Smooth muscle cell (in vitro differentiated cells): ENCODE measurements around the gene GABRB1. TPM values are rescaled to one million over a fixed set of nuclear protein-coding genes. Genes with fewer than 3 reads are reported as not detected.

ENCODE experiments used
- DNase-seq: peaks from one replicate; lab custom pipeline; 2025; ENCODE audit not compliant: unreplicated experiment; lab: John Stamatoyannopoulos, UW
- H2AFZ ChIP-seq: fragments of 200-600 bp; sonication (generic); 2 replicates; pipeline ENCODE4 v1.6.0; 2016; ENCODE audit warnings: antibody characterized with exemption, low read depth, mild to moderate bottlenecking
- H3F3A ChIP-seq: fragments of 200-600 bp; sonication (generic); 2 replicates; pipeline ENCODE4 v1.6.0; 2017; ENCODE audit warnings: antibody characterized with exemption, low read depth
- H3K27ac ChIP-seq: fragments of 200-600 bp; sonication (generic); 2 replicates; pipeline ENCODE4 v1.5.1; 2016; ENCODE audit warnings: low read depth, mild to moderate bottlenecking
- H3K27me3 ChIP-seq: fragments of 200-600 bp; sonication (generic); 2 replicates; pipeline ENCODE4 v1.6.1; 2016; ENCODE audit warnings: low read depth, mild to moderate bottlenecking
- H3K36me3 ChIP-seq: fragments of 200-600 bp; sonication (generic); 2 replicates; pipeline ENCODE4 v1.5.1; 2016; ENCODE audit warnings: low read depth
- H3K4me1 ChIP-seq: fragments of 200-600 bp; sonication (generic); 2 replicates; pipeline ENCODE4 v1.5.1; 2016; ENCODE audit warnings: low read depth
- H3K4me2 ChIP-seq: fragments of 200-600 bp; sonication (generic); 2 replicates; pipeline ENCODE4 v1.6.0; 2016; ENCODE audit warnings: mild to moderate bottlenecking
- H3K4me3 ChIP-seq: fragments of 200-600 bp; sonication (generic); 2 replicates; pipeline ENCODE4 v1.5.1; 2016; ENCODE audit warnings: mild to moderate bottlenecking
- H3K79me2 ChIP-seq: fragments of 200-600 bp; sonication (generic); 2 replicates; pipeline ENCODE4 v1.6.0; 2016; ENCODE audit warnings: low read depth, mild to moderate bottlenecking
- H3K9ac ChIP-seq: fragments of 200-600 bp; sonication (generic); 2 replicates; pipeline ENCODE4 v1.6.0; 2016; ENCODE audit warnings: low read depth
- H3K9me3 ChIP-seq: fragments of 200-600 bp; sonication (generic); replicated peaks from 2 replicates; pipeline ENCODE4 v1.5.1; 2016; ENCODE audit warnings: low read depth
- H4K20me1 ChIP-seq: fragments of 200-600 bp; sonication (generic); 2 replicates; pipeline ENCODE4 v1.6.0; 2016; ENCODE audit warnings: low read depth
- WGBS: methylation state at CpG from one replicate; pipeline ENCODE4 v1.1.7; 2016; ENCODE audit warnings: low lambda C conversion rate; 5-methylcytosine and 5-hydroxymethylcytosine counted together
- polyA plus RNA-seq: library from polyadenylated mRNA; unstranded; fragments of >200 nt; fragmentation: Nextera tagmentation; extraction: Ambion mirVana; gene quantifications from 2 replicates; pipeline ENCODE4 v1.2.1, GENCODE V29; 2016
- total RNA-seq: library from RNA; depleted of rRNA; stranded (reverse); fragments of >200 nt; gene quantifications from 2 replicates; pipeline ENCODE4 v1.2.3, GENCODE V29; 2014
- TF ChIP-seq, protein P1 (sequence below): fragments of 200-600 bp; sonication (generic); IDR thresholded peaks from 2 replicates; pipeline ENCODE4 v1.5.1; 2017; ENCODE audit warnings: borderline replicate concordance, mild to moderate bottlenecking, antibody characterized with exemption; ENCODE audit not compliant: insufficient read depth, poor library complexity, severe bottlenecking

GABRB1 gene
- total and polyA plus RNA-seq, 2 experiments from 2014 or later: 0.22 TPM; not detected in 1

DNA sequence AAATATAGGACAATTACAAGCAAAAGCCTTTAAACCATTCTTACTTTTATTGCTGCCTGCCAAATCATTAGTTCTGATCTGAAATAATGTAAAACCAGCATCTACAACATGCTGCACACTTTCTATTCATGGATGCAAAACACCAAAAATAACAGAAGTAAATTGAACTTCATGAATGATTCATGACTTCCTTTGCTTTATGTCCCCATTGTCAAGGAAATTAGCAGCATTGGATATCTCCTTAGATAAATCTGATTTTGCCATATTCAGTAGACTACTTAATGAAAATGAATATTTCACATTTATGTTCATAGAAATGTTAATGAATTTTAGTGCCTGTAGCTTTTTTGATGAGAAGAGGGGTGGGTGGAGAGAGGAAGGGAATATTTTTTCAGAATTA, 299.5 kb downstream of the GABRB1 start:
- TF ChIP-seq, protein P1, sequence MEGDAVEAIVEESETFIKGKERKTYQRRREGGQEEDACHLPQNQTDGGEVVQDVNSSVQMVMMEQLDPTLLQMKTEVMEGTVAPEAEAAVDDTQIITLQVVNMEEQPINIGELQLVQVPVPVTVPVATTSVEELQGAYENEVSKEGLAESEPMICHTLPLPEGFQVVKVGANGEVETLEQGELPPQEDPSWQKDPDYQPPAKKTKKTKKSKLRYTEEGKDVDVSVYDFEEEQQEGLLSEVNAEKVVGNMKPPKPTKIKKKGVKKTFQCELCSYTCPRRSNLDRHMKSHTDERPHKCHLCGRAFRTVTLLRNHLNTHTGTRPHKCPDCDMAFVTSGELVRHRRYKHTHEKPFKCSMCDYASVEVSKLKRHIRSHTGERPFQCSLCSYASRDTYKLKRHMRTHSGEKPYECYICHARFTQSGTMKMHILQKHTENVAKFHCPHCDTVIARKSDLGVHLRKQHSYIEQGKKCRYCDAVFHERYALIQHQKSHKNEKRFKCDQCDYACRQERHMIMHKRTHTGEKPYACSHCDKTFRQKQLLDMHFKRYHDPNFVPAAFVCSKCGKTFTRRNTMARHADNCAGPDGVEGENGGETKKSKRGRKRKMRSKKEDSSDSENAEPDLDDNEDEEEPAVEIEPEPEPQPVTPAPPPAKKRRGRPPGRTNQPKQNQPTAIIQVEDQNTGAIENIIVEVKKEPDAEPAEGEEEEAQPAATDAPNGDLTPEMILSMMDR: no peak
- H3K4me1 ChIP-seq: no peaks in the 10 kb centered on the region
- H3K9ac ChIP-seq: no peak overlapping the region
- no peaks in the 10 kb centered on the region for H3K79me2 ChIP-seq
- peaks cover 3% of the 10 kb centered on the region for H3K27me3 ChIP-seq
- no peak overlapping the region for H2AFZ ChIP-seq
- no peak overlapping the region for H3K4me3 ChIP-seq
- H4K20me1 ChIP-seq: no peaks in the 10 kb centered on the region
- no peaks in the 10 kb centered on the region for H3F3A ChIP-seq
- no peak overlapping the region for H3K4me2 ChIP-seq
- no peak for DNase-seq
- no peaks in the 10 kb centered on the region for H3K36me3 ChIP-seq
- no peaks in the 10 kb centered on the region for H3K9me3 ChIP-seq
- no peak overlapping the region for H3K27ac ChIP-seq

DNA sequence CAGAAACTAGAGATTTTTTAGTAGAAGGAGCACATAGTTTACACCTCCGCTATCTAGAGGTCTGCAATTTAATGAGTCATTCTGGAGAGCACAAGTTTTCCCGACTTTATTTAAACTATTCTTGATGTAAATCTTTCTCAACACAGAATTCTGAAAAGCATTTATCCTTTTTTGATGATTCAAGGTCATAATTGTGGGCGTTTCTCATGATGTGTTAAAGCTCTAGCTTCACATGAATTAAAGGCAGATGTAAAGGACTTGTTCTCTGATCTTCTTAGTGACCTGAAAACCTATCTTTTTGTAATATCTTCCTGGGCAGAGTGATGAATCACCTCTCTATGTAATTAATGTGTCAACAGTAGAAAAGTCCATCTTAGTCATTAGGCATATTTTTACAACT, 303.3 kb downstream of the GABRB1 start:
- no peaks in the 10 kb centered on the region for H3F3A ChIP-seq
- H3K36me3 ChIP-seq: no peaks in the 10 kb centered on the region
- H3K27ac ChIP-seq: no peak overlapping the region
- H3K4me2 ChIP-seq: peak overlapping the region; percentile 37
- no peak overlapping the region for H3K4me3 ChIP-seq
- H2AFZ ChIP-seq: no peak overlapping the region
- H4K20me1 ChIP-seq: no peaks in the 10 kb centered on the region
- H3K27me3 ChIP-seq: peaks cover 3% of the 10 kb centered on the region
- no peaks in the 10 kb centered on the region for H3K79me2 ChIP-seq
- DNase-seq: no peak
- WGBS: 41% methylated on average over 3 of the region's 3 CpGs
- TF ChIP-seq, protein P1: no peak
- H3K9me3 ChIP-seq: no peaks in the 10 kb centered on the region
- no peaks in the 10 kb centered on the region for H3K4me1 ChIP-seq
- no peak overlapping the region for H3K9ac ChIP-seq

- Histone ChIP-seq H3K4me3 (no peak overlapping the region), H3K27ac (no peak overlapping the region), H3K4me2 (no peak overlapping the region), H3K79me2 (no peaks in the 10 kb centered on the region), H3K36me3 (no peaks in the 10 kb centered on the region), H3K4me1 (no peaks in the 10 kb centered on the region), H3K9me3 (no peaks in the 10 kb centered on the region), H4K20me1 (no peaks in the 10 kb centered on the region), H3F3A (no peaks in the 10 kb centered on the region), H3K27me3 (no peaks in the 10 kb centered on the region), H3K9ac (no peak overlapping the region), H2AFZ (no peak overlapping the region)
- 85% methylated on average over 2 of the region's 2 CpGs for WGBS
- TF ChIP-seq, protein P1: no peak
- no peak for DNase-seq
These were observed 306.5 kb downstream of the GABRB1 start for GRCh38 chr4:47337893-47338292.

DNA sequence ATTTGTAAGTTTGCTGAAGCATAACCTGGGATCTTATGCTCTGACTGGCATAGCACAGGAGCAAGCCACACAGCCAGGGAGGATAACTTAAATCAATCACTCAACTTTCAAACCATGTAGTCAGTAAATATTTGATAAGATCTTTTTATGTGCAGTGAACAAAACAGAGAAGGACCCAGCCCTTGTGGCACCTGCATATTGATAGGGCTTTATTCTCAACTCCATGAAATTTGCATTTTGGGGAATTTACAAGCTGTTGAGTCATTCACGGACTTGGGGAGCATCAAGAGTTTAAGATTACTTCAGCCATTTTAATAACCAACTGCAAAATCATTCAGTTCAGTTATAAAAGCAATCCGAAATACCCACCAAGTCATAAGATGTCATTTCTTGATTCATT, 309.5 kb downstream of the GABRB1 start:
- no peaks in the 10 kb centered on the region for H3K4me1 ChIP-seq
- no peaks in the 10 kb centered on the region for H3K9me3 ChIP-seq
- H3F3A ChIP-seq: no peaks in the 10 kb centered on the region
- H2AFZ ChIP-seq: no peak overlapping the region
- no peaks in the 10 kb centered on the region for H3K36me3 ChIP-seq
- no peak overlapping the region for H3K4me3 ChIP-seq
- no peak overlapping the region for H3K27ac ChIP-seq
- H4K20me1 ChIP-seq: no peaks in the 10 kb centered on the region
- DNase-seq: no peak
- WGBS: 85% methylated on average over 2 of the region's 2 CpGs
- TF ChIP-seq, protein P1: no peak
- no peaks in the 10 kb centered on the region for H3K79me2 ChIP-seq
- H3K4me2 ChIP-seq: no peak overlapping the region
- no peak overlapping the region for H3K9ac ChIP-seq
- no peaks in the 10 kb centered on the region for H3K27me3 ChIP-seq
